Endodermal cell (in vitro differentiated cells): Measurements from ENCODE around the gene PXT1. TPM values are rescaled to one million over a fixed set of nuclear protein-coding genes. Genes with fewer than 3 reads are reported as not detected.
A peak's percentile ranks its signal among the peaks of the same experiment; 100 is the strongest.

Experiments used
- DNase-seq: peaks from one replicate; pipeline ENCODE4 v3.0.0-alpha.2; 2017
- H3K27ac ChIP-seq: 2 replicates; pipeline ENCODE4 v1.5.1; 2013; ENCODE audit warnings: mild to moderate bottlenecking, low read depth, low read length, moderate library complexity
- H3K27me3 ChIP-seq: 2 replicates; pipeline ENCODE4 v1.6.1; 2013; ENCODE audit warnings: mild to moderate bottlenecking, low read length, moderate library complexity; ENCODE audit not compliant: insufficient read depth, control insufficient read depth, poor library complexity, severe bottlenecking
- H3K36me3 ChIP-seq: 2 replicates; pipeline ENCODE4 v1.7.0; 2013; ENCODE audit warnings: mild to moderate bottlenecking, low read length, moderate library complexity; ENCODE audit not compliant: control insufficient read depth, insufficient read depth
- H3K4me1 ChIP-seq: one replicate; pipeline ENCODE4 v1.7.0; 2013; ENCODE audit warnings: low read length; ENCODE audit not compliant: control insufficient read depth, insufficient read depth
- H3K4me3 ChIP-seq: 2 replicates; pipeline ENCODE4 v1.5.1; 2013; ENCODE audit warnings: mild to moderate bottlenecking, low read length, moderate library complexity
- H3K9ac ChIP-seq: 2 replicates; pipeline ENCODE4 v1.6.1; 2013; ENCODE audit warnings: mild to moderate bottlenecking, low read length, moderate library complexity; ENCODE audit not compliant: poor library complexity, severe bottlenecking; ENCODE audit errors: extremely low read depth
- H3K9me3 ChIP-seq: 2 replicates; pipeline ENCODE4 v1.6.1; 2013; ENCODE audit warnings: mild to moderate bottlenecking, low read length, moderate library complexity; ENCODE audit not compliant: control insufficient read depth
- H3K27ac Mint-ChIP-seq: 2 replicates; pipeline ENCODE4 v1.8.0; 2020; ENCODE audit warnings: mixed read lengths
- H3K27me3 Mint-ChIP-seq: 2 replicates; pipeline ENCODE4 v1.8.0; 2021; ENCODE audit warnings: mild to moderate bottlenecking, mixed read lengths; ENCODE audit not compliant: insufficient read depth
- H3K36me3 Mint-ChIP-seq: 2 replicates; pipeline ENCODE4 v1.8.0; 2020; ENCODE audit warnings: low read depth, mixed read lengths
- H3K4me1 Mint-ChIP-seq: 2 replicates; pipeline ENCODE4 v1.8.0; 2020; ENCODE audit warnings: mixed read lengths
- H3K4me3 Mint-ChIP-seq: 2 replicates; pipeline ENCODE4 v1.8.0; 2020; ENCODE audit warnings: mild to moderate bottlenecking, moderate library complexity, mixed read lengths
- H3K9me3 Mint-ChIP-seq: 2 replicates; pipeline ENCODE4 v1.8.0; 2020; ENCODE audit warnings: mild to moderate bottlenecking, mixed read lengths
- CTCF ChIP-seq: fragments of 200-600 bp; sonication (generic); conservative IDR thresholded peaks from 2 replicates; pipeline ENCODE4 v1.5.0; 2021; ENCODE audit warnings: antibody characterized with exemption, mild to moderate bottlenecking
- WGBS, 2 experiments: methylation state at CpG; one replicate each; pipeline versions ENCODE4 v1.1.5 to v1.1.7; 2013; ENCODE audit warnings: missing lambda C conversion rate in 2 of 2, mixed read lengths in 1 of 2; ENCODE audit not compliant: insufficient coverage in 1 of 2, insufficient read length in 1 of 2; 5-methylcytosine and 5-hydroxymethylcytosine counted together
- total RNA-seq, 2 donors: library from RNA; stranded (reverse); fragmentation: NEBNext Ultra II Directional in 1 of 2; extraction: Animal tissue kit (Norgen Biotek cat#: 25700) in 1 of 2; gene quantifications; 2 replicates in 1 of 2; 3 replicates in 1 of 2; pipeline ENCODE4 v1.2.1, GENCODE V29; 2021

PXT1 gene
- total RNA-seq, 2 donors from 2014 or later: 0.15 TPM; not detected in 1

DNA sequence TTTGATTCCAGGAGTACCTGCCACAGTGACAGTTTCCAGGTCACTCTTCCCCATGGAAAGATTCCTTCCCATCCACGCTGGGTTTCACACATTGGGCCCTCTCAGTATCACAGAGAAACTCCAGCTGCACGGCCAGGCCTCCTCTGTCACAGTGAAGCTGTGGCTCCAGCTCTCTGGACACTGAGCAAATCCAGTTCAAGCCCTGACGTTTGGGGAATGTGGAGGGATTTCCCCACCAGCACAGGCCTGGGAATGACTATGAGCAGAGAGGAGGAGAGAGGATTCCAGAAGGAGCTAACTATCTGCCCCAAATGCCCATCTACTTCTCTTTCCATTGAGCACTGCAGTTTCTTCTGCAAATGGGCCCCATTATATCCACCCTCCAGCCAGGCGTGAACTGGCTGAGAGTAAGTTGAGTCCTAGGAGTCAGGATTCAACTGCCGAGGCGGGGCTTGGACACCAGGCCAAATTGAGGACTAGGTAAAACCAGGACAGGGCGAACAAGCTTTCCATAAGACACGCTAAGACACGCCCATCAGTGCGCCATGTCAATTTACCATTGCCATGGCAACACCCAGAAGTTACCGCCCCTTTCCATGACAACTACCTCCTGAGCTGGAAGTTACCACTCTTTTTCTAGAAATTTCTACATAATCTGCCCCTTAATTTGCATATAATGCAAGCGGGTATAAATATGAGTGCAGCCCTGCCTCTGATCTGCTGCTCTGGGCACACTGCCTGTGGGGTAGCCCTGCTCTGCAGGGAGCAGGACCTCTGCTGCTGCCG lies 96.8 kb downstream of the PXT1 start:
- Histone ChIP-seq H3K27me3 (no peaks in the 10 kb centered on the region), H3K4me3 (no peak overlapping the region), H3K9me3 (no peaks in the 10 kb centered on the region), H3K36me3 (no peaks in the 10 kb centered on the region), H3K9ac (no peak overlapping the region), H3K27ac (no peak overlapping the region), H3K4me1 (no peaks in the 10 kb centered on the region)
- Mint-ChIP-seq H3K27me3 (peaks cover under 1% of the 10 kb centered on the region), H3K27ac (no peak overlapping the region), H3K36me3 (no peaks in the 10 kb centered on the region), H3K4me1 (peaks cover 10% of the 10 kb centered on the region), H3K4me3 (no peak overlapping the region), H3K9me3 (no peaks in the 10 kb centered on the region)
- WGBS, 2 experiments: 91 to 95% methylated on average over 11 to 13 of the region's 13 CpGs
- peak; percentile 65 for DNase-seq
- no peak for TF ChIP-seq CTCF

DNA sequence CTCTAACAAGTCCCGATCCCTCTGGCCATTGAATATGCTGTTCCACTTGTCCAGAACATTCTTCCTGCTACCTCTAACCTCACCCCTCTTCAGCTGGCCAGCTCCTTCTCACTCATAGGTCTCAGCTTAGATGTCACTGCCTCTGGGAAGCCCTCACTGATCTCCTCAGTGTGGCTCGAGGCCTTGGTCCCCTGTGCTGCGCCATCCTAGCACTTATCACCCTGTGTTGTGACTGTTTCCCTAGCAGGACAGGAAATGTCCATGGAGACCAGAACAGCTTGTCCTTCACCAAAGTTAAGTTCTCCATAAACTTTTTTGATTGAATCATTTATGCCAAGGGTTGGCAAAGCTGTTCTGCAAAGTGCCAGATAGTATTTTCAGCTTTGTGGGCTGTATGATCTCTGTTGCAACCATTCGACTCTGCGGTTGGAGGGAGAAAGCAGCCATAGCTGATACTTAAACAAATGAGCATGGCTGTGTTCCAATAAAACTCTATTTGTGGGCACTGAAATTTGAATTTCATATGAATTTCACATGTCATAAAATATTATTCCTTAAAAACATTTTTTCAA lies 99.5 kb downstream of the PXT1 start:
- WGBS, 2 experiments: 73 to 74% methylated on average over 5 of the region's 5 CpGs

More for the DNA sequence above, 99.5 kb downstream of the PXT1 start:
- peaks cover 20% of the 10 kb centered on the region for H3K27me3 ChIP-seq
- H3K4me3 ChIP-seq: no peak overlapping the region
- H3K36me3 ChIP-seq: no peaks in the 10 kb centered on the region
- Mint-ChIP-seq H3K4me1 (peaks cover 9% of the 10 kb centered on the region), H3K27ac (no peak overlapping the region), H3K36me3 (no peaks in the 10 kb centered on the region), H3K4me3 (no peak overlapping the region), H3K27me3 (peaks cover 23% of the 10 kb centered on the region), H3K9me3 (no peaks in the 10 kb centered on the region)
- H3K4me1 ChIP-seq: peaks cover 3% of the 10 kb centered on the region
- H3K27ac ChIP-seq: no peak overlapping the region
- H3K9me3 ChIP-seq: no peaks in the 10 kb centered on the region
- H3K9ac ChIP-seq: no peak overlapping the region
- TF ChIP-seq CTCF: no peak
- DNase-seq: peak; percentile 22
